ENCODE data around the gene INHA.

The INHA gene

GRCh38 chr2:219572237-219573001 is at the start of gene INHA:
Gene INHA, plus strand, starts transcription at chr2:219572310. Its CDS starts 65 bp downstream, at chr2:219572375.
- DNase-seq = no peak

- no peak for DNase-seq
Measured at GRCh38 chr2:219523031-219523671, 49.0 kb upstream of the INHA start.

- DNase-seq = no peak
Measured at GRCh38 chr2:219524817-219525216, 47.3 kb upstream of the INHA start.

GRCh38 chr2:219525533-219526232 is 46.4 kb upstream of the INHA start:
- no peak for DNase-seq

GRCh38 chr2:219526320-219527075 is 45.6 kb upstream of the INHA start:
- DNase-seq = no peak

GRCh38 chr2:219527076-219527394 is 45.1 kb upstream of the INHA start:
- DNase-seq = no peak

GRCh38 chr2:219527472-219527871 is 44.6 kb upstream of the INHA start:
- no peak for DNase-seq

- DNase-seq = peak; percentile 90
Measured at GRCh38 chr2:219530048-219530963, 41.8 kb upstream of the INHA start.

GRCh38 chr2:219531639-219532377 is 40.3 kb upstream of the INHA start:
- no peak for DNase-seq

GRCh38 chr2:219532378-219532649 is 39.8 kb upstream of the INHA start:
- no peak for DNase-seq

GRCh38 chr2:219533930-219534661 is 38.0 kb upstream of the INHA start:
- DNase-seq = no peak

GRCh38 chr2:219536425-219536824 is 35.7 kb upstream of the INHA start:
- no peak for DNase-seq

- no peak for DNase-seq
Measured at GRCh38 chr2:219536967-219537366, 35.1 kb upstream of the INHA start.

GRCh38 chr2:219537657-219538488 is 34.2 kb upstream of the INHA start:
- no peak for DNase-seq

- DNase-seq = no peak
Measured at GRCh38 chr2:219538504-219538951, 33.6 kb upstream of the INHA start.

- DNase-seq = no peak
Measured at GRCh38 chr2:219538956-219539788, 32.9 kb upstream of the INHA start.

GRCh38 chr2:219539926-219540678 is 32.0 kb upstream of the INHA start:
- DNase-seq = no peak

Measured in CD4-positive, alpha-beta T cell treated with Interleukin-6 for 4 hours (primary cell).